NB4 (cell line): ENCODE measurements around the gene TEX10.
A peak's percentile ranks its signal among the peaks of the same experiment; 100 is the strongest.
"Not testable (repeated sequence)": the region's sequence is repeated elsewhere in the genome, so short reads cannot be mapped to it uniquely, and the experiment has no call there.

Experiments used
- DNase-seq: peaks from one replicate; pipeline ENCODE4 v3.0.0; 2010; ENCODE audit warnings: low read depth
- H3K4me3 ChIP-seq: one replicate; pipeline ENCODE4 v1.5.1; 2011; ENCODE audit warnings: mild to moderate bottlenecking, low read depth, low read length, moderate library complexity
- CTCF ChIP-seq: IDR thresholded peaks from one replicate; pipeline ENCODE4 v1.5.1; 2012; ENCODE audit warnings: low read depth, low read length
- MAX ChIP-seq: IDR thresholded peaks from 2 replicates; pipeline ENCODE4 v1.6.1; 2011; ENCODE audit warnings: low read depth, low read length
- MYC ChIP-seq: IDR thresholded peaks from 2 replicates; pipeline ENCODE4 v1.6.1; 2011; ENCODE audit warnings: low read depth, low read length
- POLR2A ChIP-seq: IDR thresholded peaks from 2 replicates; pipeline ENCODE4 v1.6.1; 2011; ENCODE audit warnings: mild to moderate bottlenecking; ENCODE audit not compliant: insufficient read length; ENCODE audit errors: extremely low read depth

The TEX10 gene

GRCh38 chr9:100394032-100394695 lies 41.4 kb upstream of the TEX10 start:
- no peak overlapping the region for H3K4me3 ChIP-seq
- DNase-seq, result no peak
- TF ChIP-seq POLR2A (no peak), CTCF (no peak), MAX (no peak), MYC (no peak)

GRCh38 chr9:100392989-100393388 lies 40.2 kb upstream of the TEX10 start:
- not testable (repeated sequence) for H3K4me3 ChIP-seq

GRCh38 chr9:100379862-100380261 lies 27.1 kb upstream of the TEX10 start:
- H3K4me3 ChIP-seq, result no peak overlapping the region
- no peak for TF ChIP-seq MAX
- no peak for TF ChIP-seq CTCF
- no peak for TF ChIP-seq POLR2A
- TF ChIP-seq MYC, result no peak
- DNase-seq, result no peak

More at GRCh38 chr9:100392989-100393388, 40.2 kb upstream of the TEX10 start:
- DNase-seq, result not testable (repeated sequence)

- H3K4me3 ChIP-seq, result no peak overlapping the region
- peak; percentile 11 for DNase-seq
- TF ChIP-seq MYC (no peak), CTCF (no peak), POLR2A (no peak), MAX (no peak)
Measured at GRCh38 chr9:100377015-100377414, 24.3 kb upstream of the TEX10 start.

- no peak for DNase-seq
- no peak for TF ChIP-seq POLR2A
- no peak for TF ChIP-seq CTCF
- TF ChIP-seq MYC, result no peak
- TF ChIP-seq MAX, result no peak
- H3K4me3 ChIP-seq, result no peak overlapping the region
Measured at GRCh38 chr9:100375658-100376057, 22.9 kb upstream of the TEX10 start.

- no peak for DNase-seq
- TF ChIP-seq MAX, result no peak
- no peak overlapping the region for H3K4me3 ChIP-seq
Measured at GRCh38 chr9:100372648-100373047, 19.9 kb upstream of the TEX10 start.

GRCh38 chr9:100370064-100370723 lies 17.5 kb upstream of the TEX10 start:
- no peak overlapping the region for H3K4me3 ChIP-seq
- no peak for DNase-seq
- TF ChIP-seq POLR2A, result no peak
- no peak for TF ChIP-seq MAX
- TF ChIP-seq MYC, result no peak
- TF ChIP-seq CTCF, result no peak
